H1 (cell line): ENCODE measurements around the gene LINC01488.

Experiments
- CTCF ChIP-seq, 3 experiments: IDR thresholded peaks; 1 replicate in 2 of 3; 2 replicates in 1 of 3; pipeline versions ENCODE4 v1.5.1 to v1.6.1; 2011; ENCODE audit warnings: low read length in 3 of 3, mild to moderate bottlenecking in 3 of 3, inconsistent platforms in 2 of 3, low read depth in 1 of 3, moderate library complexity in 1 of 3; ENCODE audit not compliant: insufficient read depth in 1 of 3; ENCODE audit errors: control extremely low read depth in 1 of 3
- EP300 ChIP-seq, 2 experiments: IDR thresholded peaks; 1 replicate in 1 of 2; 2 replicates in 1 of 2; pipeline ENCODE4 v1.6.1; 2011 to 2012; ENCODE audit warnings: low read depth in 2 of 2, low read length in 2 of 2, mild to moderate bottlenecking in 2 of 2, borderline replicate concordance in 1 of 2, inconsistent platforms in 1 of 2, moderate library complexity in 1 of 2
- EZH2 ChIP-seq: fragments of 200-600 bp; sonication (generic); IDR thresholded peaks from 2 replicates; pipeline ENCODE4 v1.7.1; 2012; ENCODE audit warnings: low read depth, mild to moderate bottlenecking, moderate library complexity, low read length, inconsistent platforms; ENCODE audit not compliant: severe bottlenecking
- GABPA ChIP-seq: IDR thresholded peaks from 2 replicates; pipeline ENCODE4 v1.6.1; 2011; ENCODE audit warnings: mild to moderate bottlenecking, low read length, moderate library complexity, borderline replicate concordance; ENCODE audit not compliant: insufficient read depth
- NRF1 ChIP-seq: IDR thresholded peaks from 2 replicates; pipeline ENCODE4 v1.6.1; 2011; ENCODE audit warnings: mild to moderate bottlenecking, low read depth, low read length, improper control_type of control experiment
- PHF8 ChIP-seq: fragments of 200-600 bp; sonication (generic); conservative IDR thresholded peaks from 2 replicates; pipeline ENCODE4 v1.7.1; 2012; ENCODE audit warnings: low read depth, mild to moderate bottlenecking, inconsistent platforms, low read length, moderate library complexity
- POLR2A ChIP-seq, 2 experiments: IDR thresholded peaks; 1 replicate in 1 of 2; 2 replicates in 1 of 2; pipeline ENCODE4 v1.6.1; 2011; ENCODE audit warnings: low read depth in 2 of 2, low read length in 2 of 2, mild to moderate bottlenecking in 2 of 2; ENCODE audit errors: control extremely low read depth in 1 of 2
- POLR2AphosphoS5 ChIP-seq: IDR thresholded peaks from 2 replicates; pipeline ENCODE4 v1.6.1; 2011; ENCODE audit warnings: low read depth, low read length
- SUZ12 ChIP-seq: fragments of 200-600 bp; sonication (generic); IDR thresholded peaks from 2 replicates; pipeline ENCODE4 v1.6.1; 2012; ENCODE audit warnings: mild to moderate bottlenecking, inconsistent platforms, low read length, moderate library complexity, mixed read lengths
- TAF7 ChIP-seq: optimal IDR thresholded peaks from 2 replicates; pipeline ENCODE3; 2011; ENCODE audit warnings: low read depth, mild to moderate bottlenecking, inconsistent platforms, low read length, moderate library complexity, borderline replicate concordance

GRCh38 chr11:69516526-69516925 is 35.1 kb downstream of the LINC01488 start:
- TF ChIP-seq SUZ12 (no peak), CTCF (IDR thresholded peaks at IDR 0.05; ENCODE audit: control extremely low read depth in 1 of 3, insufficient read depth in 1 of 3, low read depth in 1 of 3, low read length in 3 of 3) (no peak), EZH2 (no peak), GABPA (no peak), POLR2A (IDR thresholded peaks at IDR 0.05; ENCODE audit: control extremely low read depth in 1 of 2, low read depth in 2 of 2, low read length in 2 of 2) (no peak), EP300 (IDR thresholded peaks at IDR 0.05; ENCODE audit: borderline replicate concordance in 1 of 2, low read depth in 2 of 2, low read length in 2 of 2) (no peak), NRF1 (no peak), POLR2AphosphoS5 (no peak), TAF7 (no peak), PHF8 (no peak)
